H1 (cell line): Measurements from ENCODE around the gene HYAL4. TPM values are rescaled to one million over a fixed set of nuclear protein-coding genes. Genes with fewer than 3 reads are reported as not detected.

Experiments used
- KDM4A ChIP-seq: IDR thresholded peaks from one replicate; pipeline ENCODE4 v1.7.1; 2012; ENCODE audit warnings: low read depth, mild to moderate bottlenecking, moderate library complexity, low read length, inconsistent platforms; ENCODE audit not compliant: severe bottlenecking
- TAF1 ChIP-seq: IDR thresholded peaks from 2 replicates; pipeline ENCODE4 v1.6.1; 2011; ENCODE audit warnings: mild to moderate bottlenecking, low read depth, low read length
- polyA plus RNA-seq, 7 experiments: library from polyadenylated mRNA; depleted of rRNA in 3 of 7; stranded (reverse) in 5 of 7; unstranded in 2 of 7; fragments of >200 nt in 5 of 7; fragments of 200-250 nt in 2 of 7; gene quantifications; 1 replicate in 5 of 7; 2 replicates in 1 of 7; 4 replicates in 1 of 7; pipeline versions ENCODE4 v1.2.1 to v1.2.3, GENCODE V29; 2011 to 2013; ENCODE audit warnings: missing spikeins in 2 of 7, mixed read lengths in 2 of 7
- total RNA-seq: library from RNA; stranded (reverse); fragmentation: NEBNext Ultra II Directional; extraction: Animal tissue kit (Norgen Biotek cat#: 25700); gene quantifications from 2 replicates; pipeline ENCODE4 v1.2.1, GENCODE V29; 2021

The HYAL4 gene
- total and polyA plus RNA-seq, 2 of the 8 experiments (the other 6 are each of a cell fraction or from before 2014, with no cell fraction given): not detected

DNA sequence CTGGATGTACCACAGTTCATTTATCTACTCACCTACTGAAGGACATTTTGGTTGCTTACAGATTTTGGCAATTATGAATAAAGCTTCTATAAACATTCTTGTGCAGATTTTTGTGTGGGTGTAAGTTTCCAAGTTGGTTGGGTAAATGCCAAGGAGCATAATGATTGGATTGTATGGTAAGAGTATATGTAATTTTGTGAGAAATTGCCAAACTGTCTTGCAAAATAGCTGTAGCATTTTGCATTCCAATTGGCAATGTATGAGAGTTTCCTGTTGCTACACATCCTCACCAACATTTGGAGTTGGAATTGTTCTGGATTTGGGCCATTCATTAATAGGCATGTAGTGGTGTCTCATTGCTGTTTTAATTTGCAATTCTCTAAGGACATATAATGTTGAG, 33.9 kb upstream of the HYAL4 start (continued):
- TF ChIP-seq KDM4A: no peak
- no peak for TF ChIP-seq TAF1
